WTC11 (cell line): ENCODE results near the gene DNMT3A.

ENCODE experiments used
- CTCF ChIP-seq: fragments of 200-600 bp; IDR thresholded peaks from 2 replicates; pipeline ENCODE4 v1.8.0; 2022; ENCODE audit warnings: antibody characterized with exemption
- JUN ChIP-seq: sonication (generic); formaldehyde crosslinking; IDR thresholded peaks from 2 replicates; pipeline ENCODE4 v1.8.0; 2023; ENCODE audit warnings: mild to moderate bottlenecking, missing genetic modification reagents
- NFE2L1 ChIP-seq: sonication (generic); formaldehyde crosslinking; IDR thresholded peaks from 2 replicates; pipeline ENCODE4 v1.8.1; 2023; ENCODE audit warnings: missing genetic modification reagents
- SOX15 ChIP-seq: fragments of 250-450 bp; sonication (Bioruptor Pico); IDR thresholded peaks from 2 replicates; pipeline ENCODE4 v1.9.0; 2021; ENCODE audit warnings: mild to moderate bottlenecking
- SP1 ChIP-seq: sonication (generic); formaldehyde crosslinking; conservative IDR thresholded peaks from 2 replicates; pipeline ENCODE4 v1.8.1; 2022; ENCODE audit warnings: missing genetic modification reagents
- USF2 ChIP-seq: sonication (generic); formaldehyde crosslinking; IDR thresholded peaks from 2 replicates; pipeline ENCODE4 v1.8.1; 2023; ENCODE audit warnings: mild to moderate bottlenecking, missing genetic modification reagents, moderate library complexity
- ZNF121 ChIP-seq: sonication (generic); formaldehyde crosslinking; IDR thresholded peaks from 2 replicates; pipeline ENCODE4 v1.8.0; 2023; ENCODE audit warnings: missing genetic modification reagents

- TF ChIP-seq CTCF (no peak), SP1 (CRISPR knock-in tag) (no peak), JUN (CRISPR knock-in tag) (no peak), ZNF121 (CRISPR knock-in tag) (no peak), SOX15 (no peak), USF2 (CRISPR knock-in tag) (no peak), NFE2L1 (CRISPR knock-in tag) (no peak)
These were observed 100.3 kb downstream of the DNMT3A start for GRCh38 chr2:25241452-25241851.
